DOHH2 (cell line): ENCODE results near the gene GJD3.

Source experiments
- CTCF ChIP-seq: fragments of 200-600 bp; sonication (generic); IDR thresholded peaks from one replicate; pipeline ENCODE4 v1.5.1; 2014; ENCODE audit warnings: antibody characterized with exemption, mild to moderate bottlenecking, low read depth, low read length; ENCODE audit not compliant: poor library complexity, severe bottlenecking
- EZH2phosphoT487 ChIP-seq: fragments of 200-600 bp; sonication (generic); IDR thresholded peaks from 2 replicates; pipeline ENCODE4 v1.6.1; 2017; ENCODE audit warnings: borderline replicate concordance, mild to moderate bottlenecking, antibody characterized with exemption, low read length, moderate library complexity, mixed read lengths

DNA sequence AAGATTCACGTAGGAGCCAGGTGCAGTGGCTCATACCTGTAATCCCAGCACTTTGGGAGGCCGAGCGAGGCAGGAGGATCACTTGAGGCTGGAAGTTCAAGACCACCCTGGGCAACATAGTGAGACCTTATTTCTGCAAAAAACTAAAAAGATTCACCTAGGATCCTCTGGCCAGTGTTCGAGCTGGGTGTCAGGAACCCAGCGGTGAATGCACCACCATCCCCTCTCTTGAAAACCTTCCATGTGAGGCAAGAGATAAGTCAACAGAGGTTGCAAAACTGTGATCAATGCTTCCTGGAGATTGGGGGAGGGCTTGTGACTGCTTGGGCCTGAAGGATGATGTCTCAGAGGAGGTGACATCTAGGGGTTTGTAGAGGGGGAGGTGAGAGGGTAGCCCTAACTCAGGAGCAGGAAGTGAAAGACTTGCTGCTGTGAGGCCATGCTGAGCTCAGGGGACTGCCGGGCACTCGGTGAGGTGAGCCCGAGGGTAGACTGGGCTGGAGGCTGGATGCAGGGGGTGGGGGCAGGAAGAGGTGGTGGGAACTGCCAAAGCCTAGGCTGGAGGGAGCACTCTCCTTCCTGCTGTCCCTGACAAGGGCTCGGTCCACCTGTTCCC is 11.7 kb downstream of the GJD3 start:
- TF ChIP-seq CTCF = no peak
- no peak for TF ChIP-seq EZH2phosphoT487
